Testis (tissue), 2 donors: Measurements from ENCODE around the gene TK2.

Source experiments
- CTCF ChIP-seq, 3 experiments: fragments of 450-650 bp in 2 of 3; fragments of 200-600 bp in 1 of 3; sonication (generic) in 1 of 3; IDR thresholded peaks; one replicate each; pipeline ENCODE4 v1.5.1; 2016 to 2019; ENCODE audit warnings: antibody characterized with exemption in 3 of 3, mild to moderate bottlenecking in 2 of 3, moderate library complexity in 1 of 3
- POLR2A ChIP-seq: fragments of 450-650 bp; IDR thresholded peaks from one replicate; pipeline ENCODE4 v1.6.1; 2017; ENCODE audit warnings: antibody characterized with exemption, mild to moderate bottlenecking, moderate library complexity

GRCh38 chr16:66481081-66481942 is 68.6 kb downstream of the TK2 start:
- TF ChIP-seq CTCF (IDR thresholded peaks at IDR 0.05) (no peak), POLR2A (no peak)
